Loucy (cell line): Measurements from ENCODE around the gene ZRANB1.

Experiments
- H2AFZ ChIP-seq: fragments of 200-600 bp; sonication (generic); 2 replicates; pipeline ENCODE4 v1.6.0; 2016; ENCODE audit warnings: antibody characterized with exemption, mild to moderate bottlenecking, low read length, moderate library complexity
- H3F3A ChIP-seq: fragments of 200-600 bp; 2 replicates; pipeline ENCODE4 v1.6.0; 2016; ENCODE audit warnings: antibody characterized with exemption, low read depth, mild to moderate bottlenecking
- H3K27me3 ChIP-seq: fragments of 200-600 bp; sonication (generic); 2 replicates; pipeline ENCODE4 v1.6.1; 2014; ENCODE audit warnings: low read length, mild to moderate bottlenecking; ENCODE audit not compliant: insufficient read depth, poor library complexity, severe bottlenecking
- H3K36me3 ChIP-seq: fragments of 200-600 bp; sonication (generic); 2 replicates; pipeline ENCODE4 v1.6.1; 2016; ENCODE audit warnings: low read length; ENCODE audit not compliant: insufficient read depth
- H3K4me1 ChIP-seq: fragments of 200-600 bp; sonication (generic); 2 replicates; pipeline ENCODE4 v1.5.1; 2014; ENCODE audit warnings: low read length, mild to moderate bottlenecking; ENCODE audit not compliant: insufficient read depth, poor library complexity, severe bottlenecking
- H3K4me2 ChIP-seq: fragments of 200-600 bp; sonication (generic); 2 replicates; pipeline ENCODE4 v1.6.0; 2014; ENCODE audit warnings: antibody characterized with exemption, low read length, low read depth, mild to moderate bottlenecking; ENCODE audit not compliant: poor library complexity, severe bottlenecking
- H3K4me3 ChIP-seq: fragments of 200-600 bp; sonication (generic); 2 replicates; pipeline ENCODE4 v1.5.1; 2014; ENCODE audit warnings: low read length, mild to moderate bottlenecking, mixed read lengths; ENCODE audit not compliant: poor library complexity, severe bottlenecking
- H3K79me2 ChIP-seq: fragments of 200-600 bp; sonication (generic); 2 replicates; pipeline ENCODE4 v1.6.1; 2014; ENCODE audit warnings: low read length; ENCODE audit not compliant: insufficient read depth
- H3K9ac ChIP-seq: fragments of 200-600 bp; sonication (generic); 2 replicates; pipeline ENCODE4 v1.6.0; 2014; ENCODE audit warnings: mild to moderate bottlenecking, low read depth, low read length, moderate library complexity; ENCODE audit not compliant: poor library complexity, severe bottlenecking
- H3K9me2 ChIP-seq: fragments of 200-600 bp; sonication (generic); replicated peaks from 2 replicates; pipeline ENCODE4 v1.6.1; 2016; ENCODE audit warnings: low read depth, low read length, mixed read lengths
- H3K9me3 ChIP-seq: fragments of 200-600 bp; sonication (generic); 2 replicates; pipeline ENCODE4 v1.6.1; 2014; ENCODE audit warnings: mild to moderate bottlenecking, antibody characterized with exemption, low read length, low read depth; ENCODE audit not compliant: insufficient read depth
- H4K20me1 ChIP-seq: fragments of 200-600 bp; sonication (generic); 2 replicates; pipeline ENCODE4 v1.6.0; 2014; ENCODE audit warnings: antibody characterized with exemption, low read length, mild to moderate bottlenecking; ENCODE audit not compliant: insufficient read depth, poor library complexity, severe bottlenecking
- EZH2phosphoT487 ChIP-seq: fragments of 200-600 bp; IDR thresholded peaks from 2 replicates; pipeline ENCODE4 v1.6.1; 2018; ENCODE audit warnings: antibody characterized with exemption, mild to moderate bottlenecking, moderate library complexity, borderline replicate concordance
- TF ChIP-seq, protein P1 (sequence below): fragments of 200-600 bp; sonication (generic); conservative IDR thresholded peaks from 2 replicates; pipeline ENCODE4 v1.5.1; 2014; ENCODE audit warnings: mild to moderate bottlenecking, antibody characterized with exemption, low read length

The ZRANB1 gene

DNA sequence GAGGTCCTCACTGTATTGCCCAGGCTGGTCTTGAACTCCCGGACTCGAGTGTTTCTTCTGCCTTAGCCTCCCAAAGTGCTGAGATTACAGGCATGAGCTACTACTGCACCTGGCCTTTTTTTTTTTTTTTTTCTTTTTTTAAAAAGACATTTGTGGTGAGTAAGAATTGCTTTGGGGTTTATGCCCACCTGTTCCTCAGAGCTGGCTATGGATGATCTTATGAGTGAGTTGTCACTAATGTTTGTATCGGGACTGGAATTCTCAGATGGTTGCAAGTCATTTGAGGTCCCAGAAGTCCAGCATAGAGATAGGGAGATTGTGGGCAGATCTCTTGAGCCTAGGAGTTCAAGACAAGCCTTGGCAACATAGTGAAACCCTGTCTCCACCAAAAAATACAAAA, 35.2 kb downstream of the ZRANB1 start:
- no peaks in the 10 kb centered on the region for H3K9me2 ChIP-seq
- H3K27me3 ChIP-seq: no peaks in the 10 kb centered on the region
- H3K4me1 ChIP-seq: no peaks in the 10 kb centered on the region
- no peaks in the 10 kb centered on the region for H3K9me3 ChIP-seq
- no peak overlapping the region for H3K9ac ChIP-seq
- H4K20me1 ChIP-seq: peaks cover 7% of the 10 kb centered on the region
- H3K4me2 ChIP-seq: no peak overlapping the region
- H3K36me3 ChIP-seq: peaks cover 57% of the 10 kb centered on the region
- no peaks in the 10 kb centered on the region for H3F3A ChIP-seq
- H3K4me3 ChIP-seq: no peak overlapping the region
- no peak overlapping the region for H2AFZ ChIP-seq
- no peak for TF ChIP-seq EZH2phosphoT487
- TF ChIP-seq, protein P1, sequence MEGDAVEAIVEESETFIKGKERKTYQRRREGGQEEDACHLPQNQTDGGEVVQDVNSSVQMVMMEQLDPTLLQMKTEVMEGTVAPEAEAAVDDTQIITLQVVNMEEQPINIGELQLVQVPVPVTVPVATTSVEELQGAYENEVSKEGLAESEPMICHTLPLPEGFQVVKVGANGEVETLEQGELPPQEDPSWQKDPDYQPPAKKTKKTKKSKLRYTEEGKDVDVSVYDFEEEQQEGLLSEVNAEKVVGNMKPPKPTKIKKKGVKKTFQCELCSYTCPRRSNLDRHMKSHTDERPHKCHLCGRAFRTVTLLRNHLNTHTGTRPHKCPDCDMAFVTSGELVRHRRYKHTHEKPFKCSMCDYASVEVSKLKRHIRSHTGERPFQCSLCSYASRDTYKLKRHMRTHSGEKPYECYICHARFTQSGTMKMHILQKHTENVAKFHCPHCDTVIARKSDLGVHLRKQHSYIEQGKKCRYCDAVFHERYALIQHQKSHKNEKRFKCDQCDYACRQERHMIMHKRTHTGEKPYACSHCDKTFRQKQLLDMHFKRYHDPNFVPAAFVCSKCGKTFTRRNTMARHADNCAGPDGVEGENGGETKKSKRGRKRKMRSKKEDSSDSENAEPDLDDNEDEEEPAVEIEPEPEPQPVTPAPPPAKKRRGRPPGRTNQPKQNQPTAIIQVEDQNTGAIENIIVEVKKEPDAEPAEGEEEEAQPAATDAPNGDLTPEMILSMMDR: no peak
- peaks cover 13% of the 10 kb centered on the region; the same call in 1 of the 2 replicates for H3K79me2 ChIP-seq

DNA sequence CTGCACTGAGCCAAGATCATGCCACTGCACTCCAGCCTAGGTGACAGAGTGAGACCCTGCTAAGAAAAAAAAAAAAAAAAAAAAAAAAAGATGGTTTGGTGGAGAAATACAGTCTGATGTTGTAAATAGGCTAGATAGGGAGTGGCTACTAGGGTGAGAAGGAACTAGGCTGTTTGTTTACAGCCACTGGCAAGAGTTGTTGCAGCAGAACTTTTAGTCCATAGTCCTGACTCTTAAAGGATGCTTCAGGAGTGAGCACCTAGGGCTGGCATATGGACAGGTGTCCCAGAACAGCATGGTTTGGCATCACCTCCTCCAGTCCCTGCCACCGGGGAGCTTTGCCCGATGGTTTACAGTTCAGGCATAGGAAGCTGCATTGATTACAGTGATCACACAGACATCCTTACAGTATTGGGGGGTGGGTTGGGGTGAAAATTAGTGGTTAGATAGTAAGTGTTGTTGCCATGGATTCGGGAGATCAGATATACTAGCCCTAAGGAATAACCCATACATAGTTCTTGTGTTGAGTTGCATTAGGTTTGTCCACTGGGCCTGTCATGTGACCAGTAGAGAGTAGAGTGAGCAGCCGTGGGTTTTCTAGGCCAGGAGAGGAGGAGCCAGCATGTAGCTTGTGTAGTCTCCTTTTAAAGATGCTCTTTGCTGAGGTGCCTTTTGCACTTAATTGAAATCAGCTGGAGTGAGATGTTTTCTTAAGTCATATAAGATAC, 35.9 kb downstream of the ZRANB1 start:
- no peak overlapping the region for H3K4me2 ChIP-seq
- H3K36me3 ChIP-seq: peaks cover 57% of the 10 kb centered on the region
- H3K4me1 ChIP-seq: no peaks in the 10 kb centered on the region
- H4K20me1 ChIP-seq: peaks cover 3% of the 10 kb centered on the region
- no peaks in the 10 kb centered on the region for H3F3A ChIP-seq
- H2AFZ ChIP-seq: no peak overlapping the region
- TF ChIP-seq, protein P1: no peak
- TF ChIP-seq EZH2phosphoT487: no peak
- H3K4me3 ChIP-seq: no peak overlapping the region
- H3K79me2 ChIP-seq: peaks cover 13% of the 10 kb centered on the region; the same call in 1 of the 2 replicates
- no peaks in the 10 kb centered on the region for H3K27me3 ChIP-seq
- no peak overlapping the region for H3K9ac ChIP-seq
- H3K9me2 ChIP-seq: no peaks in the 10 kb centered on the region
- no peaks in the 10 kb centered on the region for H3K9me3 ChIP-seq

DNA sequence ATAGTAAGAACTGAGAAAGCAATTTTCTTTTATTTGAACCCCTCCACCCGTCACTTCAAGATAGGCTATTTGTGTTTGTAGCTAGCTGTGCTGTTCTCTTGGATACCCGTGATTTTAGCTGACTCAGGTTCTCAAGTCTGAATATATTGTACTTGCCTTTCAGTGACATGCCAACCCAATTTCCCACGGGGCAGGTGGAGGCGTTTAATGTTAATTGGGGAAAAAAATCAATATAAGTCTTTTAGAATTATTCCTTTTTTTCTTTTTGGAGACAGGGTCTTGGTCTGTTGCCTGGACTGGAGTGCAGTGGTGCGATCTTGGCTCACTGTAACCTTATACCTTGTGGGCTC, 36.4 kb downstream of the ZRANB1 start:
- no peaks in the 10 kb centered on the region for H3F3A ChIP-seq
- peaks cover 62% of the 10 kb centered on the region for H3K36me3 ChIP-seq
- no peaks in the 10 kb centered on the region for H3K9me3 ChIP-seq
- TF ChIP-seq, protein P1: no peak
- TF ChIP-seq EZH2phosphoT487: no peak
- no peak overlapping the region for H2AFZ ChIP-seq
- no peak overlapping the region for H3K4me3 ChIP-seq
- no peak overlapping the region for H3K4me2 ChIP-seq
- peaks cover 13% of the 10 kb centered on the region; the same call in 1 of the 2 replicates for H3K79me2 ChIP-seq
- H4K20me1 ChIP-seq: peaks cover 3% of the 10 kb centered on the region
- H3K9me2 ChIP-seq: no peaks in the 10 kb centered on the region
- H3K9ac ChIP-seq: no peak overlapping the region
- no peaks in the 10 kb centered on the region for H3K27me3 ChIP-seq
- no peaks in the 10 kb centered on the region for H3K4me1 ChIP-seq
